HepG2 (cell line): Measurements from ENCODE around the gene NRSN2.

Source experiments
- POLR2A ChIP-seq, 2 experiments: IDR thresholded peaks; 2 replicates each; pipeline ENCODE4 v1.6.1; 2011; ENCODE audit warnings: low read depth in 2 of 2, low read length in 2 of 2, mild to moderate bottlenecking in 1 of 2, moderate library complexity in 1 of 2; ENCODE audit not compliant: insufficient read depth in 1 of 2
- SP4 ChIP-seq: sonication (generic); formaldehyde crosslinking; IDR thresholded peaks from 2 replicates; pipeline ENCODE4 v1.8.1; 2023; ENCODE audit warnings: mild to moderate bottlenecking, missing genetic modification reagents
- ZBTB37 ChIP-seq: sonication (generic); formaldehyde crosslinking; IDR thresholded peaks from 2 replicates; pipeline ENCODE4 v1.4.0; 2020; ENCODE audit warnings: mild to moderate bottlenecking, missing genetic modification reagents

DNA sequence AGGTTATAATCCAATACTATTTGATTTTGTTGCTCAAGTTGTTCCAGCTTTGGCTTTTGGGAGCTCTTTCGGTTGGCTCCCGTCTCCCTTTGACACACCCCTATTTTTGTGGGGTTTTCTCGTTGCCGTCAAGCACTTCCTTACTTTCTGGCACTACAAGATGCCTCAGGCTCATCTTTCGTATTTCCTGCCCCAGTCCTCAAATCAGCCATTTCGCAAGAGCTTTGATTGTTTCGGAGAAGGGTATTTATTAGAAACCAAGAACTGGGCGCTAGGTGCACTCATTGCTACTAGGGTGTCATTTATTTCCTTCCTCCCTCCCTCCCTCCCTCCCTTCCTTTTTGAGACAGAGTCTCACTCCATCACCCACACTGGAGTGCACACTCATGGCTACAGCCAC, 34.8 kb upstream of the NRSN2 start:
- TF ChIP-seq POLR2A (IDR thresholded peaks at IDR 0.05; ENCODE audit: insufficient read depth in 1 of 2, low read depth in 2 of 2, low read length in 2 of 2) = no peak
- no peak for TF ChIP-seq ZBTB37
- TF ChIP-seq SP4 = no peak
